Limb (tissue), 2 donors: ENCODE data around the gene CDKN1A.
"Not testable (repeated sequence)": the region's sequence is repeated elsewhere in the genome, so short reads cannot be mapped to it uniquely, and the experiment has no call there.

ENCODE experiments used
- DNase-seq, 2 donors: peaks; one replicate each; pipeline ENCODE4 v3.0.0-alpha.2; 2016; ENCODE audit errors: extremely low spot score in 2 of 2

The CDKN1A gene

DNA sequence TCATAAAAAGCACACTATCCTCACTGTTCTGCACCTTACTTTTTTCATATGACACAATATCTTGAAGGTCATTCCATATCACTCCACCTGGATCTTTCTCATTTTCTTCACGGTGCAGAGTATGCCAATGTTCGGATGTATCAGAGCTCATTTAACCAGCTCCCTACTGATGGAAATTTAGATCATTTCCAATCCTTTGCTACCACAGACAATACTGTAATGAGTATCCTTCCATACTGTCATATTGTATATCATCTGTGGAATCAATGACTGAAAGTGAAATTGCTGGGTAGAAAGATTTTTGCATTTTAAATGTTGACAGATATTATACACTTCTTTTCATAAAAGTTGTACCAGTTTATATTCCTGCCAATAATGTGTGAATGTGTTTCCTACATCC is 16.9 kb downstream of the CDKN1A start:
- DNase-seq: no peak

DNA sequence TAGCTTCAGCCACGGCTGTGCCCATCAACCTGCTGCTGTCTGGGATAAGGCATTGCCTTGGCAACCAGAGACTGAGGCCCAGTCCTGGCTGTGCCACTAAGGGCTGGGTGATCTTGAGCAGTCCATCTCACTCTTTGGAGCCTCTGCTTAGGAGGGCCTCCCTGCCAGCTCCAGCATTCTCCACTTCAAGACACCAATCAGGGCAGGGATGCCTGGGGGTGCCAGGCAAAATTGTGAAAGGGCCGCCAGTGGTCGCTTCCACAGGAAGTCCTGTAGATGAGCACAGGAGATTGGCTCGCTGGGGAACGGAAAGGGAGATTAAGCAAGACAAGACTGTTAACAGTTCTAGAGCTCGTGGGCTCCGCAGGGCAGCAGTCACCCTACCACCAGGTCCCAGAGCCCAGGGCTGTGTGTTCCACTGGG is 19.0 kb downstream of the CDKN1A start, which contains the start of gene RAB44:
TSS of gene RAB44 (plus strand) at position 346 of the 423 bp plus-strand sequence. CDS start 6,410 bp downstream, outside the sequence.
- DNase-seq: no peak

DNA sequence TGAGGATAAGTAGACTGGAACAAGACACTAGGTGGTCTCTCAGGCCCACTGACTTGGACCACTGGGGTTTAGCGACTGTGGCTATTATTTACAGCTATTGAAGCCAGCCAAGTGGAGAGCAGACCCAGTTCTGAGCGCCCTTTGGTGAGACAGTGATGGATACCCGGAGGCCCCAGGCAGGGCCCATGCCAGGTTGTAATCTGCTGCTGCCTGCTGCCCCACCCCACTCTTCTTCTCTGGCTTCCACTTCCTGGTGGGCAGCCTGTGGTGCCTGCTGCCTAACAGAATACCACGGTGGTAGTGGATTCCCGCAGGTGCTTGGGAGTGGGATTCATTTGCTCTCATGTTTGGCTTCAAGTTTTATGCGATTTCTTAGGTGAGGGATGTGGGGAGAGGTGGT is 19.7 kb downstream of the CDKN1A start:
- DNase-seq: no peak

DNA sequence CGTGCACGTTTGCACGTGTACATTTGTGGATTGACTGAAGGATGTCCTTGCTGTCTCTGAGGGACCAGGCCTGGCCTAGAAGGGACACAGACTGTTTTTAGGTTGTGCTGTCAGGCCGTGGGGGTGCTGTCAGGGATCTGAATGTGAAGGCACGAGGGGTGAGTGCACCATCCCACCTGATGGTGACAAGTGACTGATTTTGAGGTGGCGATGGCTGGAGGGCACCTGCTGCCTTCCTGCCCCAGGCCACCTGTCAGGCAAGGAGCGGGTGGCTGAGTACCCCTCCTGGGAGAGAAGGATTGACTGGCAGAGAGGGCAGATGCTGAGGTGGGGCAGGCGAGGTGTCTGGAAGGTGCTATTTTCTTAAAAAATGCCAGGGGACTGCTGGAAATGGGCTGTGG is 20.4 kb downstream of the CDKN1A start:
- DNase-seq: no peak

DNA sequence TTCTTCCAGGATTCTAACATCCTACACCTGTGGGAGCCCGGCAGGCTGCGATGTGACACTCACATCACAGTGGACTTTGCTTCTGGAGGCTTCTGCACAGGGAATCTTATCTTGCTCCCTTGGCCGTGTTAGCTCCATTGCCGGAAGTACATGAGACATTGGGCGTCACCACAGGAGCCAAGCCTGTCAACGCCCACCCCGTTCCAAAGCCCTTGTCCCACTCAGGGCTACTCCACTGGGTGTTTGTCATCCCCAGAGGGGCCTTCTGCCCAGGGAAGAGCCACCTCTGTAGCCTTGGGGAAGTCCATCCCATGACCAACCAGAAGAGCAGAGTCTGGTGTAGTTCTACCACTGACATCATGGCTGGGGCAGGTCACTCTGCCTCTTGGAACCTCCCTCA is 20.8 kb downstream of the CDKN1A start:
- no peak for DNase-seq

DNA sequence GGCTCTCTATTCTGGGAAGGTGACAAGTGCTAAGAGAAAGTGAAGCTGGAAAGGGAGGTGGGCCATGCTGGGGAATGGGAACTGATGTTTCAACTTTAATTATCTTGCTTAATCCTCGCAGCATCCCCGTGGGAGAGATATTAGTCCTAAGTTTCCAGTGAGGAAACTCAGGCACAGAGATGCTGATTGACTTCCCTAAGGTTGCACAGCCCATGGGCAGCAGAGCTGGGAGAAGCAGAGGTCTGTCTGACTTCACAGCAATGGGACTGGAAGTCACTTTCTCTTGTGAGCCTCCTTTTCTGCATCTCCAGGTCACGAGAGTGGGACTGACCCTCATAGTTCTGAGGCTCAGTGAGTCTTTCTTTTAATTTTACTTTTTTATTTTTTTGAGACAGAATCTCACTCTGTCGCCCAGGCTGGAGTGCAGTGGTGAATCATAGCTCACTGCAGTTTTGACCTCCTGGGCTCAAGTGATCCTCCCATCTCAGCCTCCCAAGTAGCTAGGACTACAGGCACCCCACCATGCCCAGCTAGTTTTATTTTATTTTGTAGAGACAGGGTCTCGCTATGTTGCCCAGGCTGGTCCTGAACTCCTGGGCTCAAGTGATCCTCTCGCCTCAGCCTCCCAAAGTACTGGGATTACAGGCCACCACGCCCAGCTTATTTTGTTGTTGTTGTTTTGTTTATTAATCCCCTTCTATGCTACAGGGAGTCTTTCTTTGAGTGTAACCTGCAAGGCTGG is 21.7 kb downstream of the CDKN1A start:
- no peak for DNase-seq

DNA sequence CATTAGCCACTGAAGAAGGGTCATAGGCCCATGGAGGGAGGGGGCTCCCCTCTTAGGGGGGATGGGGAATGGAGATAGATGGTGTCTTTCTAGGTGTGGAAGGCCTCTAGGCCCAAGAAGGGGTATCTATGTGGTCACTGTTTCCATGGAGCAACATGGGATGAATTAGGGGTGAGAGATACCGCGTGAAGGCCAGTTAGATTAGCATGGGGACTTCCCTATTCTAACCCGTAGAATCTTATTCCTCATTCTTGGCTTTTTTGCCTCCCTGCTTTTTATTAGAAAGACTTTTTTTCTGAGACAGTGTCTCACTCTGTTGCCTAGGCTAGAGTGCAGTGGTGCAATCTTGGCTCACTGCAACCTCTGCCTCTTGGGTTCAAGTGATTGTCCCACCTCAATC is 22.3 kb downstream of the CDKN1A start:
- no peak for DNase-seq

DNA sequence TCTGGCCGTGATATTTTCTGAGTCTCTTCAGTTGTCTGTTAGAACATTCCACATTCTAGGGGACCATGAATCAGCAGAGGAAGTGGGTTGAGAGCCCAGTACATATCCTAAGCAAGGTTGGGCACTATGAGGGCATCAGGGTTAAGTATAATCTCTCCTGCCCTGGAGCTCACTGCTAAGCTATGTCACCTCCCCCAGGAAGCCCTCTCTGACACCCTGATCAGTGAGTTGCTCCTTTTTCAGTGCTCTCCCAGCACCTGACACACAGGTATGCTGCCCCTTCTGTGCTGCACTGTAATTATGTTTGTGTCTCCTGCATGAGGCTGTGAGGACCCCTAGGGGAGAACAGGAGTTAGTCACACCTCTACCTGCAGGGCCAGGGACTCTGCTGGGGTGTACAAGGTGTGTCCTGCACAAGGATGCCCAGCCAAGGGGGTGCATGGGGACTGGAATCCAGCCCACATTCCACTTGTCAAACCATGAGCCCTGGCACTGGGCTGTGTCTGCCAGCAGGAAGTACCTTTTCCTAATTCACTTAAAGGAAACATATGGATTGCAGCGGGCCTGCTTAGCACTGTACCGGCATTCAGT is 23.0 kb downstream of the CDKN1A start:
- no peak for DNase-seq

DNA sequence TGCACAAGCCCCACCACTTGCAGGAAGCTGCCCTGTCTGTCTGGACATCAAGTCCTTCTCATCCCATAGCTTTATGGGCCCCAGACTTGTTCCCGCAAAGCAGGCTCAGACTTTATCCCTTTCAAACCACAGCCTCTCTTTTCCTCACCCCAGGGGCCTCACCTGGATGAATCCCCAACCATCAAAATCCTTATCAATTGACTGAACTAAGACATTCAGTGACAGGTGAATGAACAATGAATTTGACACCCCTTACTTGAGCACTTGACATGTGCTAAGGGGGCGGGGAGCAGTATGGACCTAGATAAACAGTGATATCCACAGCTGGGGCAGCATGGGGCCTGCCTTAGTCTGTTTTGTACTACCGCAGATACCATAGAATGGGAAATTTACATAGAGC is 24.1 kb downstream of the CDKN1A start:
- no peak for DNase-seq

DNA sequence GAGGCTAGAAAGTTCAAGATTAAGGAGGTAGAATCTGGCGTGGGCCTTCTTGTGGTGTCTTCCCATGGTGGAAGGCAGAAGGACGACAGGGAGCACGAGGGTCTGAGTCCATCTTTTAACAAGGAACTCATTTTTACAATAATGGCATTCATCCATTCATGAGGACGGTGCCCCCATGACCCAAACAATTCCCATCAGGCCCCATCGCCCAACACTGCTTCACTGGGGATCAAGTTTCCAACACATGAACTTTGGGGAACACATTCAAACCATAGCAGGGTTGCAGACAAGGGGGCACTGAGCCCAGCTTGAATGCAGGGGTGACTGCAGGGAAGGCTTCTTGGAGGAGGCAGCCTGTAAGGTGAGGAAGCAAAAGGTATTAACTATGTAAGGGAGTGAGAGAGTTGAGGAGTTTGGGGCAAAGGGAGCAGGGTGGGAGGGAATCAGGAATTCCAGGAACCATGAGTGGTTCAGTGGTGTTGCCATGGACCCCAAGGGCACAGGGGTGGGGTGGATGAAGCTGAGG is 24.6 kb downstream of the CDKN1A start:
- DNase-seq: no peak

DNA sequence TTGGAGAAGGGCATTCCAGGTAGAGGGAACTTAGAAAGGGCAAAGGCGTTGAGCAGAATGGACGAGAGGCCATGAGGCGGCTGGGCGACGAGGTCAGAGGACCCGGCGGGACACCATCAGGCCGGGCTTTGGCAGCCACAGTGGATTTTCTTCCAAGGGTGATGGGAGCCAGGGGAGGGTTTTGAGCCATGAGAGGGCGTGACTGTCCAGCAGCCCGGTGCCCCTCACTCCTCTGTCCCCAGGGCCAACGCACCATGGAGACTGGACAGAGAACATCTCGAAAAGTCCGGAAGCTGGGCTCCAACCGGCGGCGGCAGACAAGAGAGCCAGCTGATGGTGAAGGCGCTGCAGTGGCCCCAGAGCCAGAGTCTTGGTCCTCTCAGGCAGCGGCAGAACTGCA is 25.5 kb downstream of the CDKN1A start:
- DNase-seq: no peak

DNA sequence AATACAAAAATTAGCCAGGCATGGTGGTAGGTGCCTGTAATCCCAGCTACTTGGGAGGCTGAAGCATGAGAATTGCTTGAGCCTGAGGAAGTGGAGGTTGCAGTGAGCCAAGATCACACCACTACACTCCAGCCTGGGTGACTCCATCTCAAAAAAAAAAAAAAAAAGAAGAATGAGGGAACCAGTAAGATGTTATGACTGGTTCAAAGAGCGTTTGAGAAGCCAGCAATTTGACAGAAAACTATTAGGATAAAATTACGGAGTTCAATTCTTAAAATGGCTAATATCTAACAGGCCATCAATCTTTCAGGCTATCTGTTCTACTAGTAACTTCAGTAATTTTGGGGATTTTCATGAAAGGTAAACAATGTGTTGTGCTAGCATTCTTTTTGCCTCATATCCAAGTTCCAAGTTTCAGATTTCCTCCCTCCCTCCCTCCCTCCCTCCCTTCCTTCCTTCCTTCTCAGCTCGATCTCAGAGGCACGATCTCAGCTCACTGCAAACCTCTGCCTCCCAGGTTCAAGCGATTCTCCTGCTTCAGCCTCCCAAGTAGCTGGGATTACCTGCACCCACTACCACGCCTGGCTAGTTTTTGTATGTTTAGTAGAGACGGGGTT is 26.6 kb downstream of the CDKN1A start:
- DNase-seq: not testable (repeated sequence)

DNA sequence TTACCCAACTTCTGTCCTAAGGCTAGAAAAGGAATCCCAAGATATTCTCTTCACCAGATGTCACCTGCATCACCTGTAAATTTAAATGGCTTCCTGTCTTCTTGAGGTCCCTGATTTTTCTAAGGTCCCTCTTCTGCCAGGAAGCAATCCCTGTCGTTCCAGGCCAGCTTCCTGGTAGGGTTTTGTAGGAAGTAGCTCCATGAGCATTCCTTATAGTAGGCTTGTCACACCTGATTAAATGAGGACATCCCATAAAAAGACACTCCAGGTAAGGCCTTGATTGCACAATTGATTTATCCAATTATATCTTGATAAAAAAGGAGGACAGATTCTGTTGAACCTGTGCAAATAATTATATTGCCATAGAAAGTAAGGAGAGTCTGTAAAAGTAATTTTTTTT is 27.8 kb downstream of the CDKN1A start:
- no peak for DNase-seq

DNA sequence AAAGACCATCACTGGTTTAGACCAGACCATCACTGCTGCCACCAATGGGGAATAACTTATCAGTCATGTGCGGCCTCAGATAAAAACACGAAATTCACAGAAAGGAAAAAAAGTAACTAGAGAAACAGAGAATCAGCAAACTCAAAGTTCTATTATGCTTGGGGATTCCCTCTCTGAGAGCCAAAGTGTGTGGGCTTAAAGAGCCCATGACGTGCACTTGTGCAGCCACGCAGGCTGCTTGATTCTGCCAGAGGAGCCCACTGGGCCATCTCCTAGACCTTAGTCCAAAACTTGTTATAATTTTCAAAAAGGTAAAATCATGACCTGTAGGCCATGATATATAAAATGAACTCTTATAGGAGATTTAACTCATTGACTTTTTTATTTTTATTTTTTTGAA is 34.3 kb downstream of the CDKN1A start:
- DNase-seq: no peak

DNA sequence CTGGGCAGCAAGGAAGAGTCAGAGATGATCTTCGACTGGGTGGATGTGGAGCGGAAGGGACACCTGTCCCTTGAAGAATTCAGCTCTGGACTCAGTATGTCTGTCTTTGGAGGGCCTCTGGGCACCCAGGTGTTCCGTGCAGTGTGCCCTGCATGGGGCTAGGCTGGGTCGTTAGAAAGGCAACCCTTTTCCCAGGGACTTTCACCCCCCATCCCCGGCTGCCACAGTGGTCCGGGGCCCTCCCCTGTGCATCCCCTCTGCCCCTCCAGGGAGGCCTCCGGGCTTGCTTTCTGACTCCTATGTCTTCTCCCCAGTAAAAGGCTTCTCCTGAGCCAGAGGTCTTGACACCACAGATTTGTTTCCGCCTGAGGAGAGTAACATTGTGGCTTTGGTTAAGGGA is 35.3 kb downstream of the CDKN1A start:
- DNase-seq: no peak

DNA sequence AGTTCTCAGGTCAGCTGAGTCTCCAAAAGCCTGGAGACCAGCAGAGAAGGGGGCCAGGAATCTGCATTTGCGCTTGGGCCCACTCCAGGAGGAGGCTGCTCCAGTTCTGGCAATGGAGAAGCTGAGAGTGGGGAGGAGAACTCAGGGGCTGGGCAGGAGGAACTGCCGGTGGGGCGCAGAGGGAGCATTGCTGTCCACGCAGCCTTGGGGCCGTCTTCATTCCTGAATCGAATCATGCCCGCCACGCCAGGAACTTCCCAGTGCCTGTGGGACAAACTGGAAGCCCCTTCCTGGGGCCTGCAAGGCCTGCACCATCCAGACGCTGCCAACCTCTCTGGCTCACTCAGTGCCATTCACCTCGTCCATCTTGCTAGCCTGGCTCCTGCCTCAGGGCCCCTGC is 36.0 kb downstream of the CDKN1A start:
- no peak for DNase-seq

DNA sequence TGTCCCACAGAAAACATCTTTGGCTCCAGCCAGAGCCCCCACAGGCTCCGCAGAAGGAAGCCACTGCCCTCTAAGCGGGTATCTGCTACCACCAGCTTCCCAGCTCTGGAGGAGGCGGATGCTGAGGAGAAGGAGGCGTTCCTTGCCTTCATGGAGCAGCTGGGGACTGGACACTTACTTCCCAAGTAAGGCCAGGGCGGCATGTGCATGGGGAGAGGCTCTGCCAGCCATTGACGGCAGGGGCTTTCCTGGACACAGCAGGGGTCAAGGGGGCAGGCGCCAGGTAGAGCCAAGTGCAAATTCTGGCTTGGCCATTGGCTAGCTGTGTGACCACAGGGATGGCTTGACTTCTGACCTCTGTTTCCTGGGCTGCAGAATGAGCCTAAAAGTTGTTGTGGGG is 37.0 kb downstream of the CDKN1A start:
- DNase-seq: no peak

DNA sequence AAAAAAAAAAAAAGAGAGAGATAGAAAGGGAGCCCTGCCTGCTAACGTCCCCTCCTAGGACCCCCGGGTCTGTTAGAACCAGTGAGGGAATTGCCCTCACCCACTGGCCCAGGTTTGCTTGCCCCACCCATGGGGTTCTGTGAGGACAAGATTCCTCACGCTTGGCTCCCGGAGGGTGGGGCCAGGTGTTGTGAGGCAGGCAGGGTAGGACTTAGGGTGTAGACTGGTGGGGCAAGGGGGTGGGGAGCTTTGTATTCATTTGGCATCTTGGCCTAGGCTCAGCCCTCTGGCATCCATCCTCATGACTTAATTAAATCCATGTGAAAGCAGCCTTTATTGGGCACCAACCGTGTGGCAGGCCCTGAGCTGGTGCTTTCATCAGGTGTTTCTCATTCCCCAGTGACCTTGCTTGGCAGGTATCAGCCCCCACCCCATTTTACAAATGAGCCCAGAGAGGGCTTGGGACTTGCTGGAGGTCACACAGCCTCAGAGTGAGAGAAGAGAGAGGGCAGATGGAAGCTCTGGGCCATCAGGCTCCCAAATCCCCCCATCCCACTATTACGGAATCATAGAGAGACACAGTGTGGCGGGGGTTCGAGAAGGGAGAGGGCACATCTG is 38.1 kb downstream of the CDKN1A start:
- DNase-seq: no peak

DNA sequence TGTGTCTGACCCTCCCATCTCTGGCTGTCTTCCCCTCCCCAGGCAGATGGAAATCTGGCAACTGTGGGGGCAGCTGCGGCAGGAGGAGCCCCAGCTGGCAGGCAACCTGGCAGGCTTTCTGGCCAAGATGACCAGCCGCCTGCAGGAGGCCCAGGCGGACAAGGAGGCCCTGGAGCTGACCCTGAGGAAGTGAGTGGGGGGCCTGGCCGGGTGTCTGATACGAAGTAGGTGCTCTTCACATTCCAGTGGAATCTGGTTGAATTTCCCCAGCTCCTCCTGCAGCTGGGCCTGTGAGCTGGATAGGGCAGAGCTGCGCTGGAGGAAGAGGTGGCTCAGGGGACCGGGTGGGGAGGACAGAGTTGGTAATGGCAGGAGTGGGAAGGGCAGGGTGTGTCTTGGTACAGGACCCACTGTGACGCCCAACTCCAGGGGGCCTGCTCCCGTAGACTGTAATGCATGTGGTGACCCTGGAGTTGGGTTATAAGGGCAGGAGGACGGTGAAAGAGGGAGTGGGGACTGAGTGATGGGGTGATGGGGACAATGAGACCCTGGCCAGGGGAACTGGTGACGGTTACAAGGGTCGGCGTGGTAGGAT is 38.8 kb downstream of the CDKN1A start:
- no peak for DNase-seq

DNA sequence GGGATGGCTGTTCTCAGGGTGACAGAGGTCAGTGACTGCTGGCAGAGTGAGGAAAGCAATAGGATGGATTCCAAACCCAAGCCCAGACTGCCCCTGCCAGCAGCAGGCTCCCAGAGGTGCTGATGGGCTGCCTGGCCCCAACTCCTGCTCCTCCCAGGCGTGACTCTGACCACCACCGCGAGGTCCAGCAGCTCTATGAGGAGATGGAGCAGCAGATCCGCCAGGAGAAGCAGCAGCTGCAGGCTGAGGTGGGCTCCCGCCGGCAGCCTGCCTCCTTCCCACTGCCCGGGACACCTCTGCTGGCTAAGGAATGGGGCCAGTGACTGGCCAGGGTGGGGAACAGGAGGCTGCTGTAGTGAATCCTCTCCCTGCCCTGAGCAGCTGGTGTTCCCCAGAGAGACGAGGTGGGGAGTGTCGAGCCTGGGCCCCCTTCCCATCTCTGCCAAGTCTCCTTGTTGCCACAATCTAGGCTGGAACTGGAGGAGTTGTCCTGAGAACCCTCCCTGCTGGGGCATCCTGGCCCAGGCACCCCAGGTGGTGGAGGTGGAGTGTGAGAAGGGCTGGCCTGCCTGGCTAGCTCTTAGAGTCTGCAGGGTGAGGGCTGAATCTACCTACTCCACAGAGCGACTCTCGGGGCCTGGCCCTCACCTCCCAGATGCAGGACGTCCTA is 39.5 kb downstream of the CDKN1A start:
- no peak for DNase-seq

DNA sequence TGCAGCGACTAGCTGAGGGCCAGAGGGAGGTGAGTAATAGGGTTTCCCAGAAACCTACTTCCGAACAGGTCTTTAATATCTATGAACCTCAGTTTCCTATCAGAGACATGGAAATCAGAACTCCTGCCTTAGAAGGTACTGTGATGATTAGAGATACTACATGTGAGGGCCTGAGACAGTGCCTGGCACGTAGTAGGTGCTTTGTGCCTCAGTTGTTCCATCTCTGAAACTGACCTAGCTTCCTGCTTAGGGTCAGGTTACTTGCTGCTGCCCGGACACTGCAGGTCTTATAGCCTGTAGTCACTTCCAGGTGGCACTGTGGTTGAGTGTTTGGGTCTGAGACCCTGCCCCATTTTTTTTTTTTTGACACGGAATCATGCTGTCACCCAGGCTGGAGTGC is 40.0 kb downstream of the CDKN1A start:
- DNase-seq: no peak
